ENCODE results near the gene TNXB. TPM values are rescaled to one million over a fixed set of nuclear protein-coding genes. Genes with fewer than 3 reads are reported as not detected.
"Not testable (repeated sequence)": the region's sequence is repeated elsewhere in the genome, so short reads cannot be mapped to it uniquely, and the experiment has no call there.

TNXB gene
- total RNA-seq, 4 donors from 2014 or later, result 90.6 to 217 (median 181) TPM

DNA sequence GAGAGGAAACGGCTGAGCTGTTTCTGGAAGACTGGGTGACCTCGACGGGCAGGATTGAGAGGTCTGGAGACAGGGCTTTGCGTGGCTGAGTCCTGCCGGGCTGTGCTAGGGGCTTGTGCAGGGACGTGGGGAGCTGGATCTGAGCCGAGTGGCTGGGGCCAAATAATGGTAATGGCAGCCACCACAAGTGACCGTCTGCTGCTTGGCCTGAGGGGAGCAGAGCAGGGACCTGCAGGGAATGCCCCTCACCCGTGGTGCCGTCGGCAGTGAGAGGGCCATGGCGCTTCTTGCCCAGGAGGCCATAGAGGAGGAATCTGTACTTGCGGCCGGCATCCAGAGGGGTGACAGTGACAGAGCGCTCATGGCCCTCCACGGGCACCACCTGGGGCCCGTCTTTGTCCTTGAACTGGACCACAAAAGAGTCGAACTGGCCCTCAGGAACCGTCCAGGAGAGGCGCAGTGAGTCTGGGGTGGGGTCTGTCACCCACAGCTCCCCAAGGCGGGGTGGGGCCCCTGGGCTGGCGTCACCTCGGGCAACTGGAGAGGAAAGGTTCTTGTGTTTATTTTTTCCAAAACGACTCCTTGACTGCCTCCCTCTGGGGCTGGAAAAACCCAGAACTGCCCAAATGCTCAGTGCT is 39.1 kb downstream of the TNXB start:
- no peak for DNase-seq
- intact Hi-C loops (cut with DNase I; ENCODE audit: low total_unique reads), result no loop called here
- TF ChIP-seq, protein P1, sequence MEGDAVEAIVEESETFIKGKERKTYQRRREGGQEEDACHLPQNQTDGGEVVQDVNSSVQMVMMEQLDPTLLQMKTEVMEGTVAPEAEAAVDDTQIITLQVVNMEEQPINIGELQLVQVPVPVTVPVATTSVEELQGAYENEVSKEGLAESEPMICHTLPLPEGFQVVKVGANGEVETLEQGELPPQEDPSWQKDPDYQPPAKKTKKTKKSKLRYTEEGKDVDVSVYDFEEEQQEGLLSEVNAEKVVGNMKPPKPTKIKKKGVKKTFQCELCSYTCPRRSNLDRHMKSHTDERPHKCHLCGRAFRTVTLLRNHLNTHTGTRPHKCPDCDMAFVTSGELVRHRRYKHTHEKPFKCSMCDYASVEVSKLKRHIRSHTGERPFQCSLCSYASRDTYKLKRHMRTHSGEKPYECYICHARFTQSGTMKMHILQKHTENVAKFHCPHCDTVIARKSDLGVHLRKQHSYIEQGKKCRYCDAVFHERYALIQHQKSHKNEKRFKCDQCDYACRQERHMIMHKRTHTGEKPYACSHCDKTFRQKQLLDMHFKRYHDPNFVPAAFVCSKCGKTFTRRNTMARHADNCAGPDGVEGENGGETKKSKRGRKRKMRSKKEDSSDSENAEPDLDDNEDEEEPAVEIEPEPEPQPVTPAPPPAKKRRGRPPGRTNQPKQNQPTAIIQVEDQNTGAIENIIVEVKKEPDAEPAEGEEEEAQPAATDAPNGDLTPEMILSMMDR (IDR thresholded peaks at IDR 0.05), result no peak
- TF ChIP-seq POLR2A (IDR thresholded peaks at IDR 0.05), result no peak
- no peaks in the 10 kb centered on the region for H3K36me3 ChIP-seq
- no peaks in the 10 kb centered on the region for H3K27me3 ChIP-seq
- H3K4me3 ChIP-seq, result no peak overlapping the region
- peak overlapping the region; percentile 57 to 73 for H3K27ac ChIP-seq
- H3K9me3 ChIP-seq, result no peaks in the 10 kb centered on the region
- no peaks in the 10 kb centered on the region for H3K4me1 ChIP-seq

DNA sequence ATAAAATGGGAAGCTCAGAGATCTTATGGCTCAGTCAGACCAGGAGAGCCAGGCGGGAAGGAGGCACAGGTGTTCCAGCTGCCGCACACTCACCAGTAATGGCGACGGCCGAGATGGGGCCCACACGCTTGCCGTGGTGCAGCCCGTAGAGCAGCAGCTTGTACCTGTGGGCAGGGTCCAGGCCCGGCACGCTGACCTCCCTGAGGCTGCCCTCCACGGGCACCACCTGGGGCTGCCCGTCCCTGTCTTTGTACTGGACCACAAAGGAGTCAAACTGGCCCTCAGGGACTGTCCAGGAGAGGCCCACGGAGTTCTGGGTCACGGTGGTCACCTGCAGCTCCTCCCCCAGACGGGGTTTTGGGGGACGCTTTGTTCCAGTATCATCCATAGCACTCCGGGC is 39.7 kb downstream of the TNXB start:
- no peak for DNase-seq
- no peak overlapping the region for H3K27ac ChIP-seq
- no peaks in the 10 kb centered on the region for H3K36me3 ChIP-seq
- intact Hi-C loops (cut with DNase I; ENCODE audit: low total_unique reads), result no loop called here
- TF ChIP-seq POLR2A (IDR thresholded peaks at IDR 0.05), result no peak
- TF ChIP-seq, protein P1 (IDR thresholded peaks at IDR 0.05), result no peak
- no peaks in the 10 kb centered on the region for H3K9me3 ChIP-seq
- no peaks in the 10 kb centered on the region for H3K4me1 ChIP-seq
- no peak overlapping the region for H3K4me3 ChIP-seq
- H3K27me3 ChIP-seq, result no peaks in the 10 kb centered on the region

DNA sequence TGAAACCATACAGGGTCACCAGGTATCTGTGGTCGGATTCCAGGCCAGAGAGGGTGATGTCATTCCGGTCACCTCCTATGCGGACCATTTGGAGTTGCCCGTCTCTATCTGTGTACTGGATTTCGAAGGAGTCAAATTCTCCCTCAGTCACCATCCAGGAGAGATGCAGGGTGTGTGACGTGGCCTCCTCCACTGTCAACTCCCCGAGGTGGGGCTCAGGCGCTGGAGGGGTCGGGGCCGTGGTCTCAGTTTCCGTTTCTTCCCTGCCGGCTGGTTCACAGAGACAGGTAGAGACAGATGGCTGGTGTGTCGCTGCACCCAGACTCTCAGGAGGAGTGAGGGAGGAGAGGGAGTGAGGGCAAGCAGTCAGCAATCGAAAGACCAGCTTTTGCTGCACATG is 40.3 kb downstream of the TNXB start:
- TF ChIP-seq, protein P1 (IDR thresholded peaks at IDR 0.05), result no peak
- TF ChIP-seq POLR2A (IDR thresholded peaks at IDR 0.05), result no peak
- H3K27me3 ChIP-seq, result no peaks in the 10 kb centered on the region
- intact Hi-C loops (cut with DNase I; ENCODE audit: low total_unique reads), result no loop called here
- no peak overlapping the region for H3K27ac ChIP-seq
- no peak overlapping the region for H3K4me3 ChIP-seq
- no peaks in the 10 kb centered on the region for H3K4me1 ChIP-seq
- no peak for DNase-seq
- no peaks in the 10 kb centered on the region for H3K9me3 ChIP-seq
- H3K36me3 ChIP-seq, result no peaks in the 10 kb centered on the region

DNA sequence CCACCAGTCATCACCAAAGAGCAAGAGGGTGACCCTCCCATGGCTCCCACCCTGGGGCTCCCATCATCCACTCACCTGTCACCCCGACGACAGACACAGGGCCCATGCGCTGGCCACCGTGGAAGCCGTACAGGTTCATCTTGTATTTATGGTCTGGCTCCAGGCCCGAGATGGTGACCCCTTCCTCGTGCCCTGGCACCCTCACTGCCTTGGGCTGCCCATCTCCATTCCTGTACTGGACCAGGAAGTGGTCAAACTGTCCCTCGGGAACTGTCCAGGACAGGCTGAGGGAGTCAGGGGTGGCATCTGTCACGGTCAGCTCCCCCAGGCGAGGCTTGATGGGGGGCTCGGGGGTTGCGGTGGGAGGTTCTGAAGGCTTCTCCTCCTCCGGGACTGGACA is 40.8 kb downstream of the TNXB start:
- DNase-seq; intact Hi-C loops (cut with DNase I; ENCODE audit: low total_unique reads); H3K4me3 ChIP-seq; H3K36me3 ChIP-seq; H3K27me3 ChIP-seq; H3K4me1 ChIP-seq; H3K27ac ChIP-seq; H3K9me3 ChIP-seq: not testable (repeated sequence)

DNA sequence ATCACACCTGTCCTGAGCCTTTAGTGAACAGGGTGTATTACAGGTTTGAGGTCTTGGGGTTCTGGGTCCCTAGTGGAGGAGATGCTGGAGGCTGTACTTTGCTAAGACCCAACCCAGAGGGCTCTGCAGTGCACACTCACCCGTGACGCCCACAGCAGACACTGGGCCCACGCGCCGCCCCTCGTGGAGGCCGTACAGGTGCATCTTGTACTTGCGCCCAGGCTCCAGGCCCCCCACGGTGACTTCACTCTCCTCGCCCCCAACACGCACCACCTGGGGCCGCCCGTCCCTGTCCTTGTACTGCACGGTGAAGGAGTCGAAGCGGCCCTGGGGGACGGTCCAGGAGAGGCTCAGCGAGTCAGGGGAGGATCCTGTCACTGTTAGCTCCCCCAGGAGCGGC is 41.6 kb downstream of the TNXB start:
- H3K4me1 ChIP-seq; H3K27me3 ChIP-seq; intact Hi-C loops (cut with DNase I; ENCODE audit: low total_unique reads); DNase-seq; H3K27ac ChIP-seq; H3K36me3 ChIP-seq; H3K4me3 ChIP-seq; H3K9me3 ChIP-seq: not testable (repeated sequence)

DNA sequence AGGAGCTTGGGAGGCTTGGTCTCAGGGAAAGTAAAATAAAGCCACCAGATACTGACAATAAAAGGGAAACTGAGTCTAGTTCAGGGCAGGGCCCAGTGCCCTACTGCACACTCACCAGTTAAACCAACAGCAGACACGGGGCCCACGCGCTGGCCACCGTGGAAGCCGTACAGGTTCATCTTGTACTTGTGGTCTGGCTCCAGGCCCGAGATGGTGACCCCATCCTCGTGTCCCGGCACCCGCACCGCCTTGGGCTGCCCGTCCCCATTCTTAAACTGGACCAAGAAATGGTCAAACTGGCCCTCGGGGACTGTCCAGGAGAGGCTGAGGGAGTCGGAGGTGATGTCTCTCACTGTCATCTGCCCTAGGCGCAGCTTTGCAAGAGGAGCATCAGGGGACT is 44.4 kb downstream of the TNXB start:
- H3K36me3 ChIP-seq, result no peaks in the 10 kb centered on the region
- intact Hi-C loops (cut with DNase I; ENCODE audit: low total_unique reads), result no loop called here
- H3K27me3 ChIP-seq, result no peaks in the 10 kb centered on the region
- no peak for DNase-seq
- H3K27ac ChIP-seq, result no peak overlapping the region
- TF ChIP-seq, protein P1 (IDR thresholded peaks at IDR 0.05), result no peak
- TF ChIP-seq POLR2A (IDR thresholded peaks at IDR 0.05), result no peak
- H3K4me3 ChIP-seq, result no peak overlapping the region
- no peaks in the 10 kb centered on the region for H3K9me3 ChIP-seq
- H3K4me1 ChIP-seq, result no peaks in the 10 kb centered on the region
